GM19468 (cell line): ENCODE measurements around the gene TPRG1.

Experiments
- ATAC-seq: cut with Tn5 transposase; IDR thresholded peaks from one replicate; pipeline ENCODE4 v1.9.1; 2021; ENCODE audit warnings: mild to moderate bottlenecking, moderate library complexity, moderate number of reproducible peaks; ENCODE audit not compliant: unreplicated experiment; ENCODE audit errors: extremely low read depth

TPRG1 gene, protein sequence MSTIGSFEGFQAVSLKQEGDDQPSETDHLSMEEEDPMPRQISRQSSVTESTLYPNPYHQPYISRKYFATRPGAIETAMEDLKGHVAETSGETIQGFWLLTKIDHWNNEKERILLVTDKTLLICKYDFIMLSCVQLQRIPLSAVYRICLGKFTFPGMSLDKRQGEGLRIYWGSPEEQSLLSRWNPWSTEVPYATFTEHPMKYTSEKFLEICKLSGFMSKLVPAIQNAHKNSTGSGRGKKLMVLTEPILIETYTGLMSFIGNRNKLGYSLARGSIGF

GRCh38 chr3:189171707-189172106, at the start of gene TPRG1:
Gene TPRG1 (plus strand): TSS chr3:189171971. CDS start chr3:189207385, 35,414 bp downstream.
- ATAC-seq, result no peak

DNA sequence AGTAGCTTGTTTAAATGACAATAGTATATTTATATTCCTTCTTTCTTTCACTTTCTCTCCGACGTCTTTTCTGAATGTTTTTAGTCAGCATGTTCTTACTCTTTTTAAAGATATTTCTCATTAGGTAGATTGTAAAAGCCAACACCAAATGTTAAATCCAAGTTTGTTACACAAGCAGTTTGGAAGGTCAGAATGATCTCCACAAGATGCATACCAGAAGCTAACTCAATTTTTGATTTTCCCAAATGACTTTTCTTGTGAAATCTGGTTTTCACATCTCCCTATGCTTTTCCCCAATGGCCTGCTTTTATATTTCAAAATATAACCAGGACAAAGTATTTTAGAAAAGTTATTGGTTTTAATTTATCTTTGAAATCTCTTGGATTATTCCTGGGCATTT, 49.7 kb upstream of the TPRG1 start:
- ATAC-seq, result no peak

DNA sequence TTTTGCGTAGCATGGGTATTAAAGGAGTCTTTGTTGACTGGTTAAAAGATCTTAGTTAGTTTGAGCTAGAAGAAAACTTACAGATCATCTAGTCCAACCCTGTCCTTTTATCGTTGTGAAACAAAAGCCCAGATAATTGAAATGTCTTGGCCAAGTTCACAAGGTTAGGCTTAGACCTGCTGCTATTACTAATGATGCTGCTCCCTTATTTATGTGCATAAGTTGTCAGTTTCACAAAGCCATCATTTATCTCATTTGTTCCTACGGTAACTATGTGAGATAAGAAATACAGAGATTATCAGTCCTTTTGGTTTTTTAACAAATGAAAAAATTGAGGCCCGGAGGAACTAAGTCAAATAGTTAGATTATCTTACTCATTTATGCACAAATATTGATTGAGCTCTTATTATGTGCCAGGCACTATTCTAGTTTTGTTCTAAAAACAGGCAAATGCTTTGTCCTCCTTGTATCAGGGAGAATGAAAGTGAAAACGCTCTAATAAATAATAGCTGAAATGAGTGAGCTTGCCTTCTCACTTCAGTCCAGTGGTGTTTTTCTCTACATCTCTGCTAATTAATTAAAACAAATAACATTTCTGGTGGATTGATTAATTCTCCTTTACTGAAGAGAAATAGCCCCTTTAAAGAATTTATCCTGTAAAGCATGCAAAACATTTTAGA, 49.1 kb upstream of the TPRG1 start:
- ATAC-seq, result no peak

GRCh38 chr3:189123595-189124387, 48.0 kb upstream of the TPRG1 start:
- no peak for ATAC-seq

GRCh38 chr3:189132231-189132671, 39.5 kb upstream of the TPRG1 start:
- ATAC-seq, result peak; percentile 54

GRCh38 chr3:189132839-189133238, 38.9 kb upstream of the TPRG1 start:
- no peak for ATAC-seq

- ATAC-seq, result no peak
Measured at GRCh38 chr3:189133768-189134167, 38.0 kb upstream of the TPRG1 start.

- ATAC-seq, result no peak
Measured at GRCh38 chr3:189137416-189137815, 34.4 kb upstream of the TPRG1 start.

DNA sequence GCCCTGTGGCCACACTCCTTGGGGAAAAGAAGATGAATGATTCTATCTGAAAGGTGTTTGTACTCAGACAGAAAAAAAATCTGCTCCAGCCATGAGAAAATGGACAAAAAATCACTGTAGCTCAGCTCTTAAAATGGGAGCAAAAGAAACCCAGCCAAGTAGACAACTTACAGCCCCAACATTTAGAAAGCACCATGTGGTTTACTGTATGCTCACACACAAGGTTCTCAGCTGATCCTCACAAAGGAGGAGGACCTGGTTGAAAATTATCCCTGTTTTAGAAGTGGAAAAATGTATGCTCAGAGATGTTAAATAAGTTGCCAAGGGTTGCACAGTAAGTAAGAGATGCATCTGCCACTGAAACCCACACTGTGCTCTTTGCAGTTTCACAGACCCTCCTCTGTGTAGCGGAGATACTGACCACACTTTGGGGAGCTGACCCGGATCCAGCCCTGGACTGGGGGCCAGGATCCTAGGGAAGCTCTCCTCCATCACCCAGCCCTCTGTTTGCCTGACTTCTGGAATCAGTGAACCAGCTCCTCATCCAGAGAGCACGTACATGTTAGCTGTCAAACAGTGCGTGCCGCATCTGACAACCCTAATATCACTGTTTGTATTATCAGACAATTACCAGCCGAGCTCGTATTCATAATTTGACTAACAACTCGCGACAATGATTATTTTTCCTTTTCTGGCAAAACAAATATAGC, 32.7 kb upstream of the TPRG1 start:
- ATAC-seq, result no peak

DNA sequence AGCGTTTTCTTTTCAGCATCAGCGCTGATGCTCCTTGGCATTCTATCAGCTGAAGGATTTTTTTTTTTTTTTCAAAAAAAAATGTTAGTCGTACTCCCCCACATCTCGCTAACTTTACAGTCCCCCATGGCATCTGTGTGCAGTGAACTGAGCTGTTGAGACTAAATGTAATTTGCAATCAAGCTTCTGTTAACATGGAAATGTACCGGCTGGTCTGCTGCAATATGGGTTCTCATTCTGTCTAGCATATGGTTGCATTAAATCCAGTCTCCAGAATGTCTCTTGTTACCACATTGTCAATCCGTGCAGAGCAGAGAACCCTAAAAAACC, 32.2 kb upstream of the TPRG1 start:
- no peak for ATAC-seq

GRCh38 chr3:189142527-189142926, 29.2 kb upstream of the TPRG1 start:
- ATAC-seq, result no peak

GRCh38 chr3:189143321-189143720, 28.4 kb upstream of the TPRG1 start:
- no peak for ATAC-seq

DNA sequence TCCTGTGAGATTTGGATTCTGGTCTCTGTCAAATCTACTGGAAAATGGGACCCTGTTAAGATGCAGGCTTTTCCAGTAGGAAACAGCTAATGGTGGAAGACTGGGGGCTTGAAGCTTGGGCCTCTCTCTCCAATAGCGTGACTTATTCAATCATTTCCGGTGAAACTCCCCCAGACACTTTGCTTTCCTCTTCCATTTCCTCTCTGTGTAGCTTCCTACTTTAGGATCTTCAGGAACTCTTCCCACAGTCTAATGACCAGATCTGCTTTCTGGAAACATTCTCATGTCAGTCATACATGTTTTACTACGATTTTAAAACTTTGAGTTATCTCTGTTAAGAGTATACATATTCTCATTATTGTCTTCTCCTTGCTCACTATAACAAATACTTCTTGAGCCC, 28.0 kb upstream of the TPRG1 start:
- ATAC-seq, result no peak

DNA sequence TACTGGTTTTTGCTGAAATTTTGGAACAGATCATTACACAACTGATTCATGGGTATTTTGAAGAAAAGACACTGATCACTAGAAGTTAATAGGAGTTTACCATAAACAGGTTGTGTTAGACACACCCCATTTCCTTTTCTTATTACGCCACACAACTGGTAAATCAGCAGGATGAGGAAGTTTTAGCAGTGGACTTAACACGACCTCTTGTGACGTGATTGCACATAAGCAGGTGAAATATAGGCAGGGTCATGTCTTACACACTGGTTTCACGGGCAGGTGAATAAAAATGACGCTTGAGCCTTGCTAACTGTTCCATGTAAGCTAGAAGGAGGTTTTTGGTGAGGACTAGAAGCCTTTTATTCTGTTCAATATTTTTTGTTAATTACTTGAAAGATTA, 27.1 kb upstream of the TPRG1 start:
- ATAC-seq, result no peak

- no peak for ATAC-seq
Measured at GRCh38 chr3:189146848-189147247, 24.9 kb upstream of the TPRG1 start.

DNA sequence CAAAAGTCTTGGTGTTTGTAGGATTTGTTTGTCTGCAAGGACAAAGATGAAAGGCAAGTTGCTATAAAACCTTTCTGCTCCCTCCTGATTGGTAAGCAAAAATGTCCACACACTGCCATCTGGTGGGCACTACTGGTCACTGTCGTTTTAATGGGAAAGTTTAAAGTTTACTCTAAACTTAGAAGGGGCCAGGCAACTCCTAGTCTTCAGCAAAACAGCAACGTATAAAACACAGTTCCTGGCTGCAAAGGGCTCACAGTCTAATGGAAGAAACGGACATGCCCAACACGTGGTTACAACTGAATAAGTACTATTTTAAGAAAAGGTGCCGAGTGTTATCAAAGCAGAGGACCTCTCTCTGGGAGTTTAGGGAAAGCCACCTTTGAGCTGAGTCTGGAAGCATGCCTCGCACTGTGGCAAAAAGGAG, 23.7 kb upstream of the TPRG1 start:
- ATAC-seq, result no peak

DNA sequence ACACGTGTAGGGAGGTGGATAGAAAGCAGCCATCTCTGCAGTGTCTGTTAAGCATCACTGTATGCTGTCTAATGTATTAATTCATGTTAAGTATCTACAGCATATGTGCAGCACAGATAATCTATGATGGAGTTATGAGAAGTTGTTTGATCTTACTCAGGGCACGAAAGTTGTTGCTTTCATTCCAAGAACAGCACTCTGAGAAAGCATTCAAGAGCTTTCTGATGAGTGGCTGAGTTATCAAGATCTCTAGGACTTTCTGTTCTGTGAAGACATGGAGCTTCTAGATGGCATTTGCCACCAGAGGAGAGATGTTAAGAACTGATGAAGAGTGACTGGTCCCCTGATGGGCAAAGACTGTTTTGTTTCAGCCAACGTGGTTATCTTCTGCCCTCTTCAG, 22.6 kb upstream of the TPRG1 start:
- ATAC-seq, result no peak

DNA sequence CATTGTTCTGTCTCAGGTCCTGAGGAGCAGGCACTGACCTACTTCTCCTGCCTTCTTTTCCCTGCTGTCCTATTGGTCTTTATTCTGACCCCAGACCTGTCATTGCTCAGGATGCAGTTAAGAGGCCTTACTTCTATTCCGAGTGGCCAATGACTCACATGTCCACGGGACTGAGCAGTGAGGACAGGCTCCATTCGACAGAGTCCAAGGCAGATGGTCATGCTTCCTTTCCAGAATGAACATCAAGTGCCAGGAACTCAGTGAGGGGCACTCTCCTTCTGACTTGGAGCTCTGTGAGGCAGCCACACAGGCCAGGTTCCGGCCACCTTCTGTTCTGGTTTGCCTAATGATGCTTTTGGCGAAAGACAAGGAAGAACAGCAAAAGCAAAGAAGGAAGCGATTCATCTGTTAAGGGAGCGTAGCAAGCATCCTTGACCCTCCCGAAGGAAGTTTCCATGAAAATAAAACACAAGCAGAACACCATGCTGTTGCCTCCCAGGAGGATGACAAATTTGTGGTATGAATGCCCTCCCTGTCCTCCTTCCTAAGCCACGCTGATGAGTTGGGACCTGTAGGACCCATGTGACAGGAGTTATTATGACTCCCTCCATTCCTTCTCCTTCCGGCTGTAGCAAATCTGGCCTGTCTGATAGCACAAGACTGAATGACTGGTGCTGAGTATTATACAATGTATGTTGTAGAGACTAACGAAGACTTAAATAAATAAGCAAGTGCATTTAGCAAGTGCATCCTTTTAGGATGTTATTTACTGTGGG, 14.4 kb upstream of the TPRG1 start:
- ATAC-seq, result no peak

DNA sequence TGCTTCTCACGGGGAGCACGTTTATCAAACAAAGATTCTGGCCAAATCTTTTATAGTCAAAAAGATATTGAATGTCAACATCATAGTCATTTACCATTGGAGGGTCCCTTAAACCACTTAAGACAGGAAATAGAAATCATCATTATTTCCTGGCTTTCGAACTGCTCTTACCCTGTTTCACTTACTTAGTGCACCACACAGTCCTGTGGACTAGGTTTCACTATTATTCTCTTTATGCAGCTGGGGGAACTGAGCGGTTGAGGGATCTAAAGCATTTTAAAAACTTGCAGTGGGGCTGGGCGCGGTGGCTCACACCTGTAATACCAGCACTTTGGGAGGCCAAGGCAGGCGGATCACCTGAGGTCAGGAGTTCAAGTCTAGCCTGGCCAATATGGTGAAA, 13.7 kb upstream of the TPRG1 start:
- ATAC-seq, result no peak
